Measurements from ENCODE around the gene IRF3. TPM values are rescaled to one million over a fixed set of nuclear protein-coding genes. Genes with fewer than 3 reads are reported as not detected.

The IRF3 gene
- total and polyA plus RNA-seq, 2 donors (not counting 1 experiment from before 2014, with no cell fraction given): 22.0 to 55.2 TPM

DNA sequence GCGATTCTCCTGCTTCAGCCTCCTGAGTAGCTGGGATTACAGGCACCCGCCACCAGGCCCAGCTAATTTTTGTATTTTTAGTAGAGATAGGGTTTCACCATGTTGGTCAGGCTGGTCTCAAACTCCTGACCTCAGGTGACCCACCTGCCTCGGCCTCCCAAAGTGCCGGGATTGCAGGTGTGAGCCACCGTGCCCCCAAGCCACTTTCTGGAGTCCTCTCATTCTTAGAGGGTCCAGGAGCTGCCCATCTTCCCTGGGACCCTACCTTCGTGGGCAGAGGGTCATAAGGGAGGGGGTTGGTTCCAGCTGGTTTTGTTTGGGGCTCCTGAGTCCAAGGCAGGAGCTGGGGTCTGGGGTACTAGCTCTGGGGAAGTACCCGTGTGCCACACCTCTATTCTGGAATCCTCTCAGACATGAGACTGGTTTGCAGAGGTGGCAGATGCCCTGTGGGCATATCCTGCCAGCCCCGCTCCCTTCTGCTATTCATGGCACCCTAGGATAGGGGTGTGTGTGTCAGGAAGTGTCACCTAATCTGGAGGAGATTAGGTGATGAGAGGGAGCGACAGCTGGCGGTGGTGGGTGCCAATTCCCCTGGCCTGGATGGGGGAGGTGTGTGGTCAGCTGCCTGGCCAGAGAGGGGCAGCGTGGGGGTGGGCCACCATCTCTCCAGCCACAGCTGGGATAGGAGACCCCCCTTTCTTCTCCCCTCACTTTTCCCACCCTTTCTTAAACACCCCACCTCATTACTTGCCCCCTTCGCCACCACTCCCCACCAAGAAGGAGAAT lies 13.5 kb upstream of the IRF3 start:
- Histone ChIP-seq H3K4me1 (ENCODE audit: control insufficient read depth, extremely low read depth, insufficient read depth, low read length) (peaks cover 4% of the 10 kb centered on the region), H3K79me2 (ENCODE audit: control insufficient read depth, insufficient read depth, low read length) (peaks cover 40% of the 10 kb centered on the region), H2AFZ (ENCODE audit: low read length) (no peak overlapping the region), H3K27ac (ENCODE audit: insufficient read depth, low read length) (no peak overlapping the region), H3K9ac (ENCODE audit: insufficient read depth, low read length) (no peak overlapping the region), H3K4me2 (ENCODE audit: extremely low read depth, insufficient read depth, low read length) (peak overlapping the region; percentile 53), H3K9me3 (ENCODE audit: control insufficient read depth, insufficient read depth, low read depth, low read length) (no peaks in the 10 kb centered on the region), H4K20me1 (ENCODE audit: control insufficient read depth, extremely low read depth, insufficient read depth, low read length) (no peaks in the 10 kb centered on the region), H3K27me3 (ENCODE audit: control insufficient read depth, insufficient read depth, low read length) (no peaks in the 10 kb centered on the region), H3K36me3 (ENCODE audit: control insufficient read depth, insufficient read depth, low read length) (peaks cover 10% of the 10 kb centered on the region), H3K4me3 (replicated peaks in 1 of 4; ENCODE audit: control extremely low read depth in 1 of 4, insufficient read depth in 1 of 4, low read depth in 3 of 4, low read length in 4 of 4) (peak overlapping the region in 1 of 4 experiments; percentile 17)
- TF ChIP-seq, protein P1, sequence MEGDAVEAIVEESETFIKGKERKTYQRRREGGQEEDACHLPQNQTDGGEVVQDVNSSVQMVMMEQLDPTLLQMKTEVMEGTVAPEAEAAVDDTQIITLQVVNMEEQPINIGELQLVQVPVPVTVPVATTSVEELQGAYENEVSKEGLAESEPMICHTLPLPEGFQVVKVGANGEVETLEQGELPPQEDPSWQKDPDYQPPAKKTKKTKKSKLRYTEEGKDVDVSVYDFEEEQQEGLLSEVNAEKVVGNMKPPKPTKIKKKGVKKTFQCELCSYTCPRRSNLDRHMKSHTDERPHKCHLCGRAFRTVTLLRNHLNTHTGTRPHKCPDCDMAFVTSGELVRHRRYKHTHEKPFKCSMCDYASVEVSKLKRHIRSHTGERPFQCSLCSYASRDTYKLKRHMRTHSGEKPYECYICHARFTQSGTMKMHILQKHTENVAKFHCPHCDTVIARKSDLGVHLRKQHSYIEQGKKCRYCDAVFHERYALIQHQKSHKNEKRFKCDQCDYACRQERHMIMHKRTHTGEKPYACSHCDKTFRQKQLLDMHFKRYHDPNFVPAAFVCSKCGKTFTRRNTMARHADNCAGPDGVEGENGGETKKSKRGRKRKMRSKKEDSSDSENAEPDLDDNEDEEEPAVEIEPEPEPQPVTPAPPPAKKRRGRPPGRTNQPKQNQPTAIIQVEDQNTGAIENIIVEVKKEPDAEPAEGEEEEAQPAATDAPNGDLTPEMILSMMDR (conservative IDR thresholded peaks at IDR 0.05 in 1 of 2, IDR thresholded peaks at IDR 0.05 in 1 of 2; ENCODE audit: low read depth in 1 of 2, low read length in 2 of 2): no peak
- TF ChIP-seq EZH2 (IDR thresholded peaks at IDR 0.05; ENCODE audit: low read length, missing control alignments): no peak
- no peak for DNase-seq (ENCODE audit: low read depth in 2 of 2)

DNA sequence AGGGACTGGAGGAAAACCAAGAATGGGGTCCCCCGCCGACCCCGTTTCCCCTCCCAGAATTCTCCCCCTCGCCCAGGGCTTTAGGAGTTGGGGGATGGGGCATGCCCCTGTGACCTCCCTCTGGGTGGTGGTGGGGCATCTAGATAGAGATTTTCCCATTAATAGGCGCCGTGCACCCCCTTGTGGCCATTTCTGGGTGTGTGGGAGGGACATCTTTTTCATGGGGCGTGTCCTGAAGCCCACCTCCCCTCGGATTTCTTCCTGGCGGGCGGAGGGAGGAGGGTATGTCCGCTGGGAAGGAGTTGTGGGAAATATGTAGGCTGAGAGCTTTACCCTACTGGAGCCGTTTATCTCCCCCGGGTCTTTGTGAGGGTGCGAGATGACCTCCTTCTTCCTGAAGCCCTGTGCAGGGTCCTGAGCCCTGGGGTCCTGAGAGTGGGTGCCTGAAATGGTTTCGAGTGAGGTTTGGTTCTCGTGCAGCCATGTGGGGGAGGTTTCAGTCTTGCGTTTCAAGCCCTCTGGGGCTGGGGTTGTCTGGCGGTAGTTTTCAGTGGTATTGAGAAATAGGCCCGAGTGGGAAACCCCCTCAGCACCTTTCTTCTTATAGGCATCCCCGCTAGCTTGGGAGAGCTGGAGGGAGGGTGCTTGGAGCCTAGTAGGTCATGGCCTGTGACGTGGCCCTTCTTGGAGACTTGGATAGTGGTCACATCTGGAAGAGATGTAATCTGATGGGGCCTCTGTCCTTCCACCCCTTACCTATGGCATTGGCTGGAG lies 12.4 kb upstream of the IRF3 start:
- Histone ChIP-seq H2AFZ (ENCODE audit: low read length) (no peak overlapping the region), H3K27me3 (ENCODE audit: control insufficient read depth, insufficient read depth, low read length) (no peaks in the 10 kb centered on the region), H4K20me1 (ENCODE audit: control insufficient read depth, extremely low read depth, insufficient read depth, low read length) (no peaks in the 10 kb centered on the region), H3K9ac (ENCODE audit: insufficient read depth, low read length) (peak overlapping the region; percentile 91), H3K4me2 (ENCODE audit: extremely low read depth, insufficient read depth, low read length) (peak overlapping the region; percentile 53), H3K79me2 (ENCODE audit: control insufficient read depth, insufficient read depth, low read length) (peaks cover 40% of the 10 kb centered on the region), H3K27ac (ENCODE audit: insufficient read depth, low read length) (peak overlapping the region; percentile 86), H3K4me1 (ENCODE audit: control insufficient read depth, extremely low read depth, insufficient read depth, low read length) (peaks cover 4% of the 10 kb centered on the region), H3K36me3 (ENCODE audit: control insufficient read depth, insufficient read depth, low read length) (peaks cover 5% of the 10 kb centered on the region), H3K4me3 (replicated peaks in 1 of 4; ENCODE audit: control extremely low read depth in 1 of 4, insufficient read depth in 1 of 4, low read depth in 3 of 4, low read length in 4 of 4) (peak overlapping the region; percentile 76 to 99 (median 90)), H3K9me3 (ENCODE audit: control insufficient read depth, insufficient read depth, low read depth, low read length) (no peaks in the 10 kb centered on the region)
- DNase-seq (ENCODE audit: low read depth in 2 of 2): peak; percentile 40 to 56
- no peak for TF ChIP-seq EZH2 (IDR thresholded peaks at IDR 0.05; ENCODE audit: low read length, missing control alignments)
- TF ChIP-seq, protein P1 (conservative IDR thresholded peaks at IDR 0.05 in 1 of 2, IDR thresholded peaks at IDR 0.05 in 1 of 2; ENCODE audit: low read depth in 1 of 2, low read length in 2 of 2): peak; percentile 56 to 64

DNA sequence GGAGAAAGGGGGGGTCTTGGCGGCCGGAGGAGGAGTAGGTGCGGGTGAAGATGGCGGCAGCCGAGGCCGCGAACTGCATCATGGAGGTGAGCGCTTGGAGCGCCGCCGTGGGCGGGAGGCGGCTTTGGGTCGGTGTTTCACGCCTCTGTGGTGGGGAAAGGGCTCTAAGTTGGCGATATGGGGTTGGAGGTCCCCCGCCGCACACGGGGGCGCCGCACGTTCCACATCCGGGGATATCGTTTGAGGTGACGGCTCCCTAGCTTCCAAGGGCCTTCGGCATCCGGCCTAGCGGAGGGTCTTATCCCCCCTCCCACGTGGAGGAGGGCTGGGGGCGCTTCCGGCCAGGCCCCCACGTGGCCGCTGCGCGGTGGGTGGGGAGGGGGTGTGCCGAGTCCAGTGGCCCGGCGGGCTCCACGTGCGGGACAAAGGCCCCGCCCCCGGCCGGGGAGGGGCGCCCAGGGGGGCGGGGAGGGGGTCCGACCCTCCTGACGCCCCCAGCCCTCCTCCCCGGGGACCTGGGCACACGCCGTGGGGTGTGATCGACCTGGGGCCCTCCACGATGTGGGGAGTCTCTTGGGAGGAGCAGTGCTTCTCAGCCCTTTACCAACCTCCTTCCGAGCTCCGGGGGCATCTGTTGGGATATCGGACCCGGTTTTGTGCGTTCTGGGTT lies 11.7 kb upstream of the IRF3 start, which contains the start of gene PRMT1:
TSS of gene PRMT1 (plus strand) at position 41 of the 670 bp plus-strand sequence. CDS start at position 51, 10 bp downstream.
- peak in 1 of 2 donors; percentile 29 for DNase-seq (ENCODE audit: low read depth in 2 of 2)
- peaks cover 40% of the 10 kb centered on the region for H3K79me2 ChIP-seq (ENCODE audit: control insufficient read depth, insufficient read depth, low read length)
- no peaks in the 10 kb centered on the region for H3K9me3 ChIP-seq (ENCODE audit: control insufficient read depth, insufficient read depth, low read depth, low read length)
- H3K4me3 ChIP-seq (replicated peaks in 1 of 4; ENCODE audit: control extremely low read depth in 1 of 4, insufficient read depth in 1 of 4, low read depth in 3 of 4, low read length in 4 of 4): peak within 1 kb of the TSS; percentile 76 to 99 (median 90)
- peaks cover 4% of the 10 kb centered on the region for H3K4me1 ChIP-seq (ENCODE audit: control insufficient read depth, extremely low read depth, insufficient read depth, low read length)
- TF ChIP-seq EZH2 (IDR thresholded peaks at IDR 0.05; ENCODE audit: low read length, missing control alignments): no peak
- TF ChIP-seq, protein P1 (conservative IDR thresholded peaks at IDR 0.05 in 1 of 2, IDR thresholded peaks at IDR 0.05 in 1 of 2; ENCODE audit: low read depth in 1 of 2, low read length in 2 of 2): no peak
- H3K9ac ChIP-seq (ENCODE audit: insufficient read depth, low read length): peak within 1 kb of the TSS; percentile 91
- H3K27me3 ChIP-seq (ENCODE audit: control insufficient read depth, insufficient read depth, low read length): no peaks in the 10 kb centered on the region
- peak within 1 kb of the TSS; percentile 89 for H3K4me2 ChIP-seq (ENCODE audit: extremely low read depth, insufficient read depth, low read length)
- H3K27ac ChIP-seq (ENCODE audit: insufficient read depth, low read length): peak within 1 kb of the TSS; percentile 98
- H4K20me1 ChIP-seq (ENCODE audit: control insufficient read depth, extremely low read depth, insufficient read depth, low read length): no peaks in the 10 kb centered on the region
- peaks cover 5% of the 10 kb centered on the region for H3K36me3 ChIP-seq (ENCODE audit: control insufficient read depth, insufficient read depth, low read length)
- peak within 1 kb of the TSS; percentile 99 for H2AFZ ChIP-seq (ENCODE audit: low read length)
